HG02938 (cell line): ENCODE data around the gene SLC4A7.
A peak's percentile ranks its signal among the peaks of the same experiment; 100 is the strongest.
"Not testable (repeated sequence)": the region's sequence is repeated elsewhere in the genome, so short reads cannot be mapped to it uniquely, and the experiment has no call there.

Experiments used
- ATAC-seq: cut with Tn5 transposase; IDR thresholded peaks from one replicate; pipeline ENCODE4 v1.9.1; 2021; ENCODE audit warnings: mild to moderate bottlenecking, moderate library complexity; ENCODE audit not compliant: unreplicated experiment

The SLC4A7 gene

GRCh38 chr3:27438352-27438751 lies 45.8 kb downstream of the SLC4A7 start:
- not testable (repeated sequence) for ATAC-seq

- ATAC-seq, result no peak
Measured at GRCh38 chr3:27431116-27431515, 53.1 kb downstream of the SLC4A7 start.

- ATAC-seq, result no peak
Measured at GRCh38 chr3:27429909-27430308, 54.3 kb downstream of the SLC4A7 start.

- no peak for ATAC-seq
Measured at GRCh38 chr3:27428446-27428845, 55.7 kb downstream of the SLC4A7 start.

GRCh38 chr3:27426926-27427325 lies 57.3 kb downstream of the SLC4A7 start:
- no peak for ATAC-seq

- ATAC-seq, result no peak
Measured at GRCh38 chr3:27425896-27426565, 58.2 kb downstream of the SLC4A7 start.

- not testable (repeated sequence) for ATAC-seq
Measured at GRCh38 chr3:27424812-27425521, 59.2 kb downstream of the SLC4A7 start.

GRCh38 chr3:27423463-27423862 lies 60.7 kb downstream of the SLC4A7 start:
- no peak for ATAC-seq

- ATAC-seq, result no peak
Measured at GRCh38 chr3:27422617-27423016, 61.6 kb downstream of the SLC4A7 start.

GRCh38 chr3:27415202-27415601 lies 69.0 kb downstream of the SLC4A7 start:
- ATAC-seq, result no peak

GRCh38 chr3:27392950-27393679 lies 91.1 kb downstream of the SLC4A7 start:
- ATAC-seq, result peak; percentile 95

GRCh38 chr3:27392414-27392813 lies 91.8 kb downstream of the SLC4A7 start:
- ATAC-seq, result not testable (repeated sequence)

- no peak for ATAC-seq
Measured at GRCh38 chr3:27391796-27392195, 92.4 kb downstream of the SLC4A7 start.

- no peak for ATAC-seq
Measured at GRCh38 chr3:27387625-27388024, 96.6 kb downstream of the SLC4A7 start.

- ATAC-seq, result no peak
Measured at GRCh38 chr3:27385504-27385903, 98.7 kb downstream of the SLC4A7 start.

- no peak for ATAC-seq
Measured at GRCh38 chr3:27384191-27384590, 100.0 kb downstream of the SLC4A7 start.

GRCh38 chr3:27380433-27381357 lies 103.5 kb downstream of the SLC4A7 start:
- ATAC-seq, result peak; percentile 65

- ATAC-seq, result no peak
Measured at GRCh38 chr3:27378331-27378730, 105.9 kb downstream of the SLC4A7 start.

- no peak for ATAC-seq
Measured at GRCh38 chr3:27376109-27376772, 107.9 kb downstream of the SLC4A7 start.
